ENCODE data around the gene DGKH.

DGKH gene

GRCh38 chr13:42007844-42008243 lies 40.6 kb upstream of the DGKH start:
- H3K9ac ChIP-seq, result no peak overlapping the region
- TF ChIP-seq CTCF (IDR thresholded peaks at IDR 0.05), result no peak
- H3K27ac ChIP-seq, result no peak overlapping the region
- no peaks in the 10 kb centered on the region for H3K27me3 ChIP-seq (ENCODE audit: control insufficient read depth, insufficient read depth, low read length)
- H3K4me3 ChIP-seq (ENCODE audit: low read depth, low read length), result no peak overlapping the region
- H3K36me3 ChIP-seq (ENCODE audit: control insufficient read depth, insufficient read depth, low read length), result no peaks in the 10 kb centered on the region
- H2AFZ ChIP-seq, result no peak overlapping the region
- H3K79me2 ChIP-seq, result no peaks in the 10 kb centered on the region
- no peaks in the 10 kb centered on the region for H3K9me3 ChIP-seq (ENCODE audit: control insufficient read depth, low read length)
- no peak overlapping the region for H3K4me2 ChIP-seq (ENCODE audit: low read length)
- H3K4me1 ChIP-seq, result no peaks in the 10 kb centered on the region

GRCh38 chr13:42009057-42009456 lies 39.4 kb upstream of the DGKH start:
- H3K79me2 ChIP-seq, result no peaks in the 10 kb centered on the region
- no peak overlapping the region for H3K27ac ChIP-seq
- no peaks in the 10 kb centered on the region for H3K36me3 ChIP-seq (ENCODE audit: control insufficient read depth, insufficient read depth, low read length)
- no peaks in the 10 kb centered on the region for H3K9me3 ChIP-seq (ENCODE audit: control insufficient read depth, low read length)
- no peak overlapping the region for H3K4me3 ChIP-seq (ENCODE audit: low read depth, low read length)
- H3K9ac ChIP-seq, result no peak overlapping the region
- H2AFZ ChIP-seq, result no peak overlapping the region
- H3K4me1 ChIP-seq, result no peaks in the 10 kb centered on the region
- TF ChIP-seq CTCF (IDR thresholded peaks at IDR 0.05), result no peak
- no peaks in the 10 kb centered on the region for H3K27me3 ChIP-seq (ENCODE audit: control insufficient read depth, insufficient read depth, low read length)
- H3K4me2 ChIP-seq (ENCODE audit: low read length), result no peak overlapping the region

- H3K4me3 ChIP-seq (ENCODE audit: low read depth, low read length), result no peak overlapping the region
Observed at GRCh38 chr13:42011601-42012350, 36.7 kb upstream of the DGKH start.

GRCh38 chr13:42014119-42014518 lies 34.3 kb upstream of the DGKH start:
- Histone ChIP-seq H3K4me3 (ENCODE audit: low read depth, low read length) (no peak overlapping the region), H3K36me3 (ENCODE audit: control insufficient read depth, insufficient read depth, low read length) (no peaks in the 10 kb centered on the region), H3K27me3 (ENCODE audit: control insufficient read depth, insufficient read depth, low read length) (no peaks in the 10 kb centered on the region), H3K9me3 (ENCODE audit: control insufficient read depth, low read length) (no peaks in the 10 kb centered on the region), H3K9ac (no peak overlapping the region), H3K79me2 (no peaks in the 10 kb centered on the region), H3K4me2 (ENCODE audit: low read length) (no peak overlapping the region), H2AFZ (no peak overlapping the region), H3K4me1 (no peaks in the 10 kb centered on the region), H3K27ac (no peak overlapping the region)
- no peak for TF ChIP-seq CTCF (IDR thresholded peaks at IDR 0.05)

More at GRCh38 chr13:42011601-42012350, 36.7 kb upstream of the DGKH start:
- Histone ChIP-seq H3K4me2 (ENCODE audit: low read length) (no peak overlapping the region), H3K4me1 (no peaks in the 10 kb centered on the region), H3K36me3 (ENCODE audit: control insufficient read depth, insufficient read depth, low read length) (no peaks in the 10 kb centered on the region), H3K27ac (no peak overlapping the region), H3K27me3 (ENCODE audit: control insufficient read depth, insufficient read depth, low read length) (no peaks in the 10 kb centered on the region), H3K9me3 (ENCODE audit: control insufficient read depth, low read length) (no peaks in the 10 kb centered on the region), H3K79me2 (no peaks in the 10 kb centered on the region), H2AFZ (peak overlapping the region; percentile 70), H3K9ac (no peak overlapping the region)
- no peak for TF ChIP-seq CTCF (IDR thresholded peaks at IDR 0.05)

GRCh38 chr13:42017264-42017663 lies 31.2 kb upstream of the DGKH start:
- no peaks in the 10 kb centered on the region for H3K27me3 ChIP-seq (ENCODE audit: control insufficient read depth, insufficient read depth, low read length)
- no peak overlapping the region for H3K4me3 ChIP-seq (ENCODE audit: low read depth, low read length)
- no peaks in the 10 kb centered on the region for H3K4me1 ChIP-seq
- no peak for TF ChIP-seq CTCF (IDR thresholded peaks at IDR 0.05)
- H3K4me2 ChIP-seq (ENCODE audit: low read length), result no peak overlapping the region
- H3K79me2 ChIP-seq, result no peaks in the 10 kb centered on the region
- no peak overlapping the region for H2AFZ ChIP-seq
- H3K9ac ChIP-seq, result no peak overlapping the region
- H3K36me3 ChIP-seq (ENCODE audit: control insufficient read depth, insufficient read depth, low read length), result no peaks in the 10 kb centered on the region
- no peak overlapping the region for H3K27ac ChIP-seq
- no peaks in the 10 kb centered on the region for H3K9me3 ChIP-seq (ENCODE audit: control insufficient read depth, low read length)

Data from parathyroid adenoma (tissue), 2 donors.